ENCODE measurements around the gene ATP6V0E1.

DNA sequence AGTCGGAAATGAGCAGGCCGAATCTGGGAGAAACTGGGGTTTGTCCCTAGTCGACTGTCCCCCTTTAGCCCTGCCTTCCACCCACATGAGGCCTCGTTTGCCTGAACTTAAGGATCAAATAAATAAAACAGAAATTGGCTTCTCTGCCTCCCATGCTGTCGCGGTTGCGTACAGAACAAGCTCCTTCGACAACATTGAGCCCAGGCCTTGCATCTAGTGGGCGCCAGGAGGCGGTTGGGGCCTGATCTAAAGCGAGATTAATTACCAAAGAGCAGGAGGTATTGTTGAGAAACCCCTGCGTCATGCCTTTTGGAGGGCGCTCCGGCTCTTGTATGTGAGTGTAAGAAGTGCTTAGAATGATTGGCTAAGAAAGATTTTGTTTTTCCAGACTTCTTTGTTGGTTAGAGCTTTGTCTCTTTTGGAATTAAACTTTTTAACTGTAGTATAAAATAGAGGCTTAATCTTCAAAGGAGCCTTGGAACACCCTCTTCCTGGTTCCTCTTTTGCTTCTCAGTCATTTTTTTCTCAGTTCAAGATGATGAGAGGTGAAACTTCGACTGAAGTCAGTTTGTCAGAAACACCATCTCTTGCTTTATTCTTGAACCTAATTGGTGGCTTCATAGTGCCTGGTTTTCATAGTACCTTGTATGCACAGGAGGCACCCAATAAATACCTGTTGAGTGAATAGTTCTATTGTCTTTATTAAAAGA lies 828 bp downstream of the ATP6V0E1 start:
- TF ChIP-seq GATA3 (IDR thresholded peaks at IDR 0.05; ENCODE audit: low read depth, low read length) (peak; percentile 58; the same call in 1 of the 2 replicates), GATA2 (IDR thresholded peaks at IDR 0.05; ENCODE audit: low read depth, low read length) (peak; percentile 97)
